K562 (cell line): ENCODE measurements around the gene TMEM270. TPM values are rescaled to one million over a fixed set of nuclear protein-coding genes. Genes with fewer than 3 reads are reported as not detected.

Source experiments
- CSDE1 ChIP-seq, 2 experiments: fragments of 450-650 bp; IDR thresholded peaks; 2 replicates each; pipeline ENCODE4 v1.6.1; 2016; ENCODE audit warnings: mild to moderate bottlenecking in 1 of 2
- CXXC5 ChIP-seq: fragments of 250-450 bp; sonication (Bioruptor Pico); IDR thresholded peaks from 2 replicates; pipeline ENCODE4 v1.8.0; 2022; ENCODE audit warnings: inconsistent platforms, mild to moderate bottlenecking, moderate library complexity
- DPF2 ChIP-seq: fragments of 450-650 bp; IDR thresholded peaks from 2 replicates; pipeline ENCODE4 v1.6.1; 2016
- FOXJ2 ChIP-seq: fragments of 200-800 bp; sonication (Bioruptor generic); IDR thresholded peaks from 2 replicates; pipeline ENCODE4 v1.6.1; 2016; ENCODE audit warnings: missing genetic modification characterization, missing compliant biosample characterization
- HNRNPK ChIP-seq: fragments of 200-400 bp; formaldehyde crosslinking; IDR thresholded peaks from one replicate; pipeline ENCODE4 v1.6.1; 2018; ENCODE audit warnings: mild to moderate bottlenecking, low read depth, low read length; ENCODE audit not compliant: poor library complexity, severe bottlenecking
- KLF16 ChIP-seq: IDR thresholded peaks from 2 replicates; pipeline ENCODE4 v1.6.1; 2016; ENCODE audit warnings: antibody characterized with exemption
- MCM5 ChIP-seq: fragments of 450-650 bp; IDR thresholded peaks from 2 replicates; pipeline ENCODE4 v1.6.1; 2016; ENCODE audit warnings: low read depth
- PCBP2 ChIP-seq: fragments of 200-400 bp; formaldehyde crosslinking; IDR thresholded peaks from 2 replicates; pipeline ENCODE4 v1.6.1; 2018; ENCODE audit warnings: low read length, low read depth, mild to moderate bottlenecking, moderate library complexity; ENCODE audit not compliant: poor library complexity, severe bottlenecking
- PRPF4 ChIP-seq: fragments of 200-400 bp; formaldehyde crosslinking; IDR thresholded peaks from one replicate; pipeline ENCODE4 v1.6.1; 2017; ENCODE audit warnings: low read length, low read depth, mild to moderate bottlenecking; ENCODE audit not compliant: insufficient read depth, poor library complexity, severe bottlenecking
- ZC3H11A ChIP-seq: IDR thresholded peaks from 2 replicates; pipeline ENCODE4 v1.6.1; 2012; ENCODE audit warnings: low read depth, low read length, improper control_type of control experiment
- ZNF124 ChIP-seq: sonication (generic); formaldehyde crosslinking; IDR thresholded peaks from 2 replicates; pipeline ENCODE4 v1.8.1; 2022; ENCODE audit warnings: missing genetic modification reagents
- ZNF143 ChIP-seq: sonication (generic); formaldehyde crosslinking; IDR thresholded peaks from 2 replicates; pipeline ENCODE4 v1.9.0; 2022; ENCODE audit warnings: mild to moderate bottlenecking, missing genetic modification reagents
- ZNF239 ChIP-seq: fragments of 250-450 bp; sonication (Bioruptor Pico); IDR thresholded peaks from 2 replicates; pipeline ENCODE4 v1.4.0; 2020; ENCODE audit warnings: mild to moderate bottlenecking
- ZNF76 ChIP-seq: fragments of 250-450 bp; sonication (Bioruptor Pico); IDR thresholded peaks from 2 replicates; pipeline ENCODE4 v1.4.0; 2020; ENCODE audit warnings: mild to moderate bottlenecking, moderate library complexity, borderline replicate concordance
- polyA plus RNA-seq, 8 experiments: library from polyadenylated mRNA; depleted of rRNA in 4 of 8; stranded (reverse) in 5 of 8; unstranded in 3 of 8; fragments of >200 nt; fragmentation: Nextera tagmentation in 2 of 8; fragmentation: Illumina TruSeq in 1 of 8; extraction: Ambion mirVana in 2 of 8; extraction: Trizol in 1 of 8; gene quantifications; 2 replicates each; pipeline versions ENCODE4 v1.2.1 to v1.2.3, GENCODE V29; 2011 to 2014; ENCODE audit warnings: inconsistent platforms in 1 of 8, missing spikeins in 1 of 8
- total RNA-seq, 7 experiments: library from RNA; depleted of rRNA in 6 of 7; stranded (reverse); fragments of >200 nt in 6 of 7; fragmentation: Illumina TruSeq in 2 of 7; extraction: Trizol in 2 of 7; gene quantifications; 2 replicates each; pipeline versions ENCODE4 v1.2.1 to v1.2.3, GENCODE V29; 2011 to 2021; ENCODE audit warnings: low replicate concordance in 1 of 7
- TF ChIP-seq, protein P1 (sequence below): fragments of 450-650 bp; formaldehyde crosslinking; IDR thresholded peaks from 2 replicates; pipeline ENCODE4 v1.4.0; 2020; ENCODE audit warnings: mild to moderate bottlenecking
- TF ChIP-seq, protein P2 (sequence below), 2 experiments: fragments of 450-650 bp; IDR thresholded peaks; 2 replicates each; pipeline ENCODE4 v1.6.1; 2018; ENCODE audit warnings: mild to moderate bottlenecking in 2 of 2, low read depth in 1 of 2; ENCODE audit not compliant: partially characterized antibody in 2 of 2
- TF ChIP-seq, protein P3 (sequence below): fragments of 450-650 bp; formaldehyde crosslinking; IDR thresholded peaks from 2 replicates; pipeline ENCODE4 v1.4.0; 2020; ENCODE audit warnings: mild to moderate bottlenecking, moderate library complexity

Gene TMEM270
- total and polyA plus RNA-seq, 9 of the 15 experiments (the other 6 are each of a cell fraction or from before 2014, with no cell fraction given): not detected

DNA sequence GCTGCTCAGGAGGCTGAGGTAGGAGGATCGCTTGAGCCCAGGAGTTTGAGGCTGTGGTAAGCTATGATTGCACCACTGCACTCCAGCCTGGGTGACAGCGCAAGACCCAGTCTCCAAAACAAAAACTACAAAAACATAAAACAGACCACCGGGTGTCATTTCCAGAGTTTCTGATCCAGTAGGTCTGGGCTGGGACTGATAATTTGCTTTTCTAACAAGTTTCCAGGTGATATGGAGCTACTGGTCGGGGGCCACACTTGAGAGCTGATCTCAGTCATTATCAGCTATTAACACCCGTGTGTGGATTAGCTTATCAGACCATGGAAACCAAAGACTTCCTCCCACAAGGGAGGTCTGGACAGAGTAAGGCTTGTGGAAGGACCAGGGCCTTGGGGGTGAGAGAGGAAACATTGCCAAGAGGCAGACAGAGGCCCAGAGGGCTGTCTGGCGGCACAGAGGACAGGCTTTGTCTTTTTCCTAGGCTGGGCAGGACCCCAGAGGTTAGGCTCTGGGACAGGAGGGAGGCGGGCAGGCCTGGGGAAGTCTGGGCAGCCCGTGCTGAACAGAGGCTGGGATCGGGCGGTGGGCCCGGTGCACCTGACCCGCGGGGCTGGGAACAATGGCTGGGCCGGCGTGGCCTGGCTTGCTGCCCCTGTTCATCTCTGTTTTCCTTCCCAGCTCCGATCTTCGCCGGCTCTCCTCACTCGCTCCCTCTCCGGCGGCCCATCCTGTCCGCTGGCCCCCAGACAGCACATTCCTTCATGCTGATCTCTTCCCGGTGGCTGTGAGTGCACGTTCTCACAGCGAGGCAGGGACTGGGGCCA, 25.2 kb downstream of the TMEM270 start (continued):
- TF ChIP-seq PCBP2 (no peak), ZNF76 (CRISPR knock-in tag) (peak; percentile 88; the same call in 1 of the 2 replicates), ZNF143 (CRISPR knock-in tag) (no peak), ZNF124 (CRISPR knock-in tag) (no peak), ZNF239 (peak; percentile 80), PRPF4 (no peak), MCM5 (no peak), CXXC5 (CRISPR knock-in tag) (peak; percentile 98), ZC3H11A (no peak), CSDE1 (IDR thresholded peaks at IDR 0.05) (no peak; a peak in 1 of 4 replicates), FOXJ2 (tag) (peak; percentile 96), HNRNPK (no peak), DPF2 (peak; percentile 100), KLF16 (peak; percentile 100)
- TF ChIP-seq, protein P1, sequence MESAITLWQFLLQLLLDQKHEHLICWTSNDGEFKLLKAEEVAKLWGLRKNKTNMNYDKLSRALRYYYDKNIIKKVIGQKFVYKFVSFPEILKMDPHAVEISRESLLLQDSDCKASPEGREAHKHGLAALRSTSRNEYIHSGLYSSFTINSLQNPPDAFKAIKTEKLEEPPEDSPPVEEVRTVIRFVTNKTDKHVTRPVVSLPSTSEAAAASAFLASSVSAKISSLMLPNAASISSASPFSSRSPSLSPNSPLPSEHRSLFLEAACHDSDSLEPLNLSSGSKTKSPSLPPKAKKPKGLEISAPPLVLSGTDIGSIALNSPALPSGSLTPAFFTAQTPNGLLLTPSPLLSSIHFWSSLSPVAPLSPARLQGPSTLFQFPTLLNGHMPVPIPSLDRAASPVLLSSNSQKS: peak; percentile 84; the same call in 1 of the 2 replicates
- TF ChIP-seq, protein P2, sequence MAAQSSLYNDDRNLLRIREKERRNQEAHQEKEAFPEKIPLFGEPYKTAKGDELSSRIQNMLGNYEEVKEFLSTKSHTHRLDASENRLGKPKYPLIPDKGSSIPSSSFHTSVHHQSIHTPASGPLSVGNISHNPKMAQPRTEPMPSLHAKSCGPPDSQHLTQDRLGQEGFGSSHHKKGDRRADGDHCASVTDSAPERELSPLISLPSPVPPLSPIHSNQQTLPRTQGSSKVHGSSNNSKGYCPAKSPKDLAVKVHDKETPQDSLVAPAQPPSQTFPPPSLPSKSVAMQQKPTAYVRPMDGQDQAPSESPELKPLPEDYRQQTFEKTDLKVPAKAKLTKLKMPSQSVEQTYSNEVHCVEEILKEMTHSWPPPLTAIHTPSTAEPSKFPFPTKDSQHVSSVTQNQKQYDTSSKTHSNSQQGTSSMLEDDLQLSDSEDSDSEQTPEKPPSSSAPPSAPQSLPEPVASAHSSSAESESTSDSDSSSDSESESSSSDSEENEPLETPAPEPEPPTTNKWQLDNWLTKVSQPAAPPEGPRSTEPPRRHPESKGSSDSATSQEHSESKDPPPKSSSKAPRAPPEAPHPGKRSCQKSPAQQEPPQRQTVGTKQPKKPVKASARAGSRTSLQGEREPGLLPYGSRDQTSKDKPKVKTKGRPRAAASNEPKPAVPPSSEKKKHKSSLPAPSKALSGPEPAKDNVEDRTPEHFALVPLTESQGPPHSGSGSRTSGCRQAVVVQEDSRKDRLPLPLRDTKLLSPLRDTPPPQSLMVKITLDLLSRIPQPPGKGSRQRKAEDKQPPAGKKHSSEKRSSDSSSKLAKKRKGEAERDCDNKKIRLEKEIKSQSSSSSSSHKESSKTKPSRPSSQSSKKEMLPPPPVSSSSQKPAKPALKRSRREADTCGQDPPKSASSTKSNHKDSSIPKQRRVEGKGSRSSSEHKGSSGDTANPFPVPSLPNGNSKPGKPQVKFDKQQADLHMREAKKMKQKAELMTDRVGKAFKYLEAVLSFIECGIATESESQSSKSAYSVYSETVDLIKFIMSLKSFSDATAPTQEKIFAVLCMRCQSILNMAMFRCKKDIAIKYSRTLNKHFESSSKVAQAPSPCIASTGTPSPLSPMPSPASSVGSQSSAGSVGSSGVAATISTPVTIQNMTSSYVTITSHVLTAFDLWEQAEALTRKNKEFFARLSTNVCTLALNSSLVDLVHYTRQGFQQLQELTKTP (IDR thresholded peaks at IDR 0.05; ENCODE audit: low read depth in 1 of 2, partially characterized antibody in 2 of 2): peak; percentile 73 to 99
- TF ChIP-seq, protein P3, sequence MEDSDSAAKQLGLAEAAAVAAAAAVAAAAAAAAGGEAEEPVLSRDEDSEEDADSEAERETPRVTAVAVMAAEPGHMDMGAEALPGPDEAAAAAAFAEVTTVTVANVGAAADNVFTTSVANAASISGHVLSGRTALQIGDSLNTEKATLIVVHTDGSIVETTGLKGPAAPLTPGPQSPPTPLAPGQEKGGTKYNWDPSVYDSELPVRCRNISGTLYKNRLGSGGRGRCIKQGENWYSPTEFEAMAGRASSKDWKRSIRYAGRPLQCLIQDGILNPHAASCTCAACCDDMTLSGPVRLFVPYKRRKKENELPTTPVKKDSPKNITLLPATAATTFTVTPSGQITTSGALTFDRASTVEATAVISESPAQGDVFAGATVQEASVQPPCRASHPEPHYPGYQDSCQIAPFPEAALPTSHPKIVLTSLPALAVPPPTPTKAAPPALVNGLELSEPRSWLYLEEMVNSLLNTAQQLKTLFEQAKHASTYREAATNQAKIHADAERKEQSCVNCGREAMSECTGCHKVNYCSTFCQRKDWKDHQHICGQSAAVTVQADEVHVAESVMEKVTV (CRISPR knock-in tag): peak; percentile 73
